ENCODE results near the gene HSD17B2. TPM values are rescaled to one million over a fixed set of nuclear protein-coding genes. Genes with fewer than 3 reads are reported as not detected.

HSD17B2 gene
- total and polyA plus RNA-seq, 2 experiments from 2014 or later: not detected

DNA sequence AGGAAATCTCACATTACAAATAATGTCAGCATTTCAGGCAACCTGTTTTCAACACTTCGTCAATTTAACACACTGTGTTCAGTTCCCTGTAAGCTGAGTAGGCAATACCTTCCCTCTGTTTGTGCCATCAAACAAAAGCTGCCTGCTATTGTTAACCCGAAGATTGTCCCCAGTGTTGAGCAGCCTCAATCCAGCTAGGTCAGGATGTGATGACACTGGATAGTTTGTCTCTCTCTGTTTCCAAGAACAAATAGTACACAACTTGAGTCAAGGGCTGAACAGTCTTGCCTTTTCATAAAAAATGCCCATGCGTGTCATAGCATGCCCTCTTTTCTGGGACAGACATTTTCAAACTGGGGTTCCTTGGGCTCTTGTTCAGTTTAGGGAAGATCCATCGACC, 36.4 kb downstream of the HSD17B2 start:
- no peak for DNase-seq (ENCODE audit: low read depth in 1 of 2, low spot score in 1 of 2)
- no peaks in the 10 kb centered on the region for H3K27me3 ChIP-seq
- TF ChIP-seq, protein P1, sequence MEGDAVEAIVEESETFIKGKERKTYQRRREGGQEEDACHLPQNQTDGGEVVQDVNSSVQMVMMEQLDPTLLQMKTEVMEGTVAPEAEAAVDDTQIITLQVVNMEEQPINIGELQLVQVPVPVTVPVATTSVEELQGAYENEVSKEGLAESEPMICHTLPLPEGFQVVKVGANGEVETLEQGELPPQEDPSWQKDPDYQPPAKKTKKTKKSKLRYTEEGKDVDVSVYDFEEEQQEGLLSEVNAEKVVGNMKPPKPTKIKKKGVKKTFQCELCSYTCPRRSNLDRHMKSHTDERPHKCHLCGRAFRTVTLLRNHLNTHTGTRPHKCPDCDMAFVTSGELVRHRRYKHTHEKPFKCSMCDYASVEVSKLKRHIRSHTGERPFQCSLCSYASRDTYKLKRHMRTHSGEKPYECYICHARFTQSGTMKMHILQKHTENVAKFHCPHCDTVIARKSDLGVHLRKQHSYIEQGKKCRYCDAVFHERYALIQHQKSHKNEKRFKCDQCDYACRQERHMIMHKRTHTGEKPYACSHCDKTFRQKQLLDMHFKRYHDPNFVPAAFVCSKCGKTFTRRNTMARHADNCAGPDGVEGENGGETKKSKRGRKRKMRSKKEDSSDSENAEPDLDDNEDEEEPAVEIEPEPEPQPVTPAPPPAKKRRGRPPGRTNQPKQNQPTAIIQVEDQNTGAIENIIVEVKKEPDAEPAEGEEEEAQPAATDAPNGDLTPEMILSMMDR (IDR thresholded peaks at IDR 0.05; ENCODE audit: low read depth, low read length): no peak
- no peaks in the 10 kb centered on the region for H3K36me3 ChIP-seq
- no peaks in the 10 kb centered on the region for H3K4me1 ChIP-seq (ENCODE audit: low read depth)
- no peaks in the 10 kb centered on the region for H3K9me3 ChIP-seq (ENCODE audit: low read depth)
- H3K4me3 ChIP-seq: no peak overlapping the region
- no peak overlapping the region for H3K27ac ChIP-seq

GRCh38 chr16:82072313-82072712, 37.3 kb downstream of the HSD17B2 start:
- Histone ChIP-seq H3K27ac (no peak overlapping the region), H3K4me1 (ENCODE audit: low read depth) (no peaks in the 10 kb centered on the region), H3K36me3 (no peaks in the 10 kb centered on the region), H3K9me3 (ENCODE audit: low read depth) (no peaks in the 10 kb centered on the region), H3K4me3 (no peak overlapping the region), H3K27me3 (no peaks in the 10 kb centered on the region)
- TF ChIP-seq, protein P1 (IDR thresholded peaks at IDR 0.05; ENCODE audit: low read depth, low read length): no peak
- no peak for DNase-seq (ENCODE audit: low read depth in 1 of 2, low spot score in 1 of 2)

DNA sequence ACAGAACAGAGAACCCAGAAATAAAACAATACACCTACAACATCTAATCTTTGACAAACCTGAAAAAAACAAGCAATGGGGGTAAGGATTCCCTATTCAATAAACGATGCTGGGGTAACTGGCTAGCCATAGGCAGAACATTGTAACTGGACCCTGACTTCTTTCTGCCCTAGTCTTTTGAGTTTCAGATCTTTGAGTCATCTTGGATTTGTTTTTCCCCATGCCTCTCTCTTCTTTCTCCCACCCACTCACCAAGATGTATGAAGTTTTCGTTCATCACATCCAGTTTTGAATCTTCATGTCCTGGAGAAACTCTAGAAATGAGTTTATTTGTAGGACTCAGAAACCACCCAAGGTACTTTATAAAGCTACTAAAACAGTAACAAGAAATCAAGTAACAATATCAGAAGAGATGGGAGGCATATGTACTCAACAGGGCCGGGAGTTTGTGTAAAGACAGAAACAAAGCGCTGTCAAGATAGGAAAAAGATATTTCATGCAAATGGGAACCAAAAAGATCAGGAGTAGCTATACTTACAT, 39.0 kb downstream of the HSD17B2 start:
- H3K27ac ChIP-seq: no peak overlapping the region
- H3K4me1 ChIP-seq (ENCODE audit: low read depth): no peaks in the 10 kb centered on the region
- no peak for DNase-seq (ENCODE audit: low read depth in 1 of 2, low spot score in 1 of 2)
- TF ChIP-seq, protein P1 (IDR thresholded peaks at IDR 0.05; ENCODE audit: low read depth, low read length): no peak
- H3K4me3 ChIP-seq: no peak overlapping the region
- H3K27me3 ChIP-seq: no peaks in the 10 kb centered on the region
- H3K9me3 ChIP-seq (ENCODE audit: low read depth): no peaks in the 10 kb centered on the region
- no peaks in the 10 kb centered on the region for H3K36me3 ChIP-seq

- no peaks in the 10 kb centered on the region for H3K27me3 ChIP-seq
- H3K27ac ChIP-seq: no peak overlapping the region
- TF ChIP-seq, protein P1 (IDR thresholded peaks at IDR 0.05; ENCODE audit: low read depth, low read length): no peak
- H3K4me3 ChIP-seq: no peak overlapping the region
- H3K9me3 ChIP-seq (ENCODE audit: low read depth): no peaks in the 10 kb centered on the region
- no peaks in the 10 kb centered on the region for H3K36me3 ChIP-seq
- no peak for DNase-seq (ENCODE audit: low read depth in 1 of 2, low spot score in 1 of 2)
- no peaks in the 10 kb centered on the region for H3K4me1 ChIP-seq (ENCODE audit: low read depth)
These were observed 43.1 kb downstream of the HSD17B2 start for GRCh38 chr16:82078125-82078524.

DNA sequence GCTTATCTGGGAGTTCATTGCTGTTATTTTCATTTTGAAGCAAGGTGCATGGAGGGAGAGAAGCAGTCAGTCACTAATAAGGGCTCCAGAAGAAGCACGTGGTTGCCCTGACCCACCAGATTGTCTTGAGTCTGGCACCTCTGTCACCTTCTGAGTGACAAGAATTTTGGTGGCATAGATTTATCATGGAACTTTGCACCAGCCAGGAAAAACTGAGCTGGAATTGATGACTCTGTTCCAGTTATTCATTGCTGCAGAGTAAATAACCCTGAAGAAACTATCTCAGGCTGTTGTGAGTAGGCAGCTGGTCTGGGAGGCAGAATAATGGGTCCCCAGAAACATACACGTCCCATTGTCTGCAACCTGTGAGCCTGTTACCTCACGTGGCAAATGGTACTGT, 44.8 kb downstream of the HSD17B2 start:
- no peak for DNase-seq (ENCODE audit: low read depth in 1 of 2, low spot score in 1 of 2)
- Histone ChIP-seq H3K4me1 (ENCODE audit: low read depth) (no peaks in the 10 kb centered on the region), H3K4me3 (no peak overlapping the region), H3K27me3 (no peaks in the 10 kb centered on the region), H3K36me3 (no peaks in the 10 kb centered on the region), H3K27ac (no peak overlapping the region), H3K9me3 (ENCODE audit: low read depth) (no peaks in the 10 kb centered on the region)
- TF ChIP-seq, protein P1 (IDR thresholded peaks at IDR 0.05; ENCODE audit: low read depth, low read length): no peak

DNA sequence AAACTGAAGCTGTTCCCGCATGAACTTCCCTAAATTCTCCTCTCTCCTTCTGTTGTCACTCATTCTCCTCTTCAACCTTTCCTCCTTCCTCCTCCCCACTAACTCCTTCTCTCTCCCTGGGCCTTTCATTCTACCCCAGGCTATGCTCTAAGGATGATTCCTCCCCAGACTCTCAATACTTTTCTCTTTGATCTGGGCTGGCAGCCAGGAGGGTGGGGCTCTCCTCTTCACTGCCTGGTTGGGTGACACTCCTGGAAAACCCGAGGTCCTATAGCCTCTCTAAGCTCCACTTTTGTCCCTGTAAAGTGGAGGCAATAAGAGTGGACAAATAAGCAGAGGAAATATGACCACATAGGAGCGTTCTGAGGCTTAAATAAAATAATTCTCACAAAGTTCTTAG, 46.2 kb downstream of the HSD17B2 start:
- no peak overlapping the region for H3K27ac ChIP-seq

More for the DNA sequence above, 46.2 kb downstream of the HSD17B2 start:
- no peak for DNase-seq (ENCODE audit: low read depth in 1 of 2, low spot score in 1 of 2)
- H3K4me3 ChIP-seq: no peak overlapping the region
- no peaks in the 10 kb centered on the region for H3K9me3 ChIP-seq (ENCODE audit: low read depth)
- no peaks in the 10 kb centered on the region for H3K27me3 ChIP-seq
- TF ChIP-seq, protein P1 (IDR thresholded peaks at IDR 0.05; ENCODE audit: low read depth, low read length): no peak
- H3K4me1 ChIP-seq (ENCODE audit: low read depth): no peaks in the 10 kb centered on the region
- H3K36me3 ChIP-seq: no peaks in the 10 kb centered on the region

All from cardiac muscle cell (in vitro differentiated cells and primary cell).